ENCODE results near the gene RNASEL.
A peak's percentile ranks its signal among the peaks of the same experiment; 100 is the strongest.

Gene RNASEL

GRCh38 chr1:182600036-182600713 lies 11.1 kb upstream of the RNASEL start:
- Histone ChIP-seq H3K9me3 (ENCODE audit: control insufficient read depth, insufficient read depth, low read length) (no peaks in the 10 kb centered on the region), H3K27ac (ENCODE audit: low read depth, low read length) (no peak overlapping the region), H3K27me3 (ENCODE audit: control insufficient read depth, insufficient read depth, low read length) (peaks cover 22% of the 10 kb centered on the region), H3K36me3 (ENCODE audit: control insufficient read depth, insufficient read depth, low read length) (peaks cover 24% of the 10 kb centered on the region), H3K4me1 (ENCODE audit: control insufficient read depth, insufficient read depth, low read length) (peaks cover 27% of the 10 kb centered on the region), H3K9ac (ENCODE audit: low read depth, low read length) (no peak overlapping the region), H3K4me3 (ENCODE audit: low read depth, low read length) (no peak overlapping the region)

- peaks cover 24% of the 10 kb centered on the region for H3K36me3 ChIP-seq (ENCODE audit: control insufficient read depth, insufficient read depth, low read length)
- no peak overlapping the region for H3K9ac ChIP-seq (ENCODE audit: low read depth, low read length)
- H3K4me1 ChIP-seq (ENCODE audit: control insufficient read depth, insufficient read depth, low read length), result peaks cover 27% of the 10 kb centered on the region
- H3K27me3 ChIP-seq (ENCODE audit: control insufficient read depth, insufficient read depth, low read length), result peaks cover 14% of the 10 kb centered on the region
- no peak overlapping the region for H3K27ac ChIP-seq (ENCODE audit: low read depth, low read length)
- no peak overlapping the region for H3K4me3 ChIP-seq (ENCODE audit: low read depth, low read length)
- no peaks in the 10 kb centered on the region for H3K9me3 ChIP-seq (ENCODE audit: control insufficient read depth, insufficient read depth, low read length)
These were observed 10.3 kb upstream of the RNASEL start for GRCh38 chr1:182599339-182599738.

GRCh38 chr1:182598296-182598695 lies 9.2 kb upstream of the RNASEL start:
- no peak overlapping the region for H3K4me3 ChIP-seq (ENCODE audit: low read depth, low read length)
- no peak overlapping the region for H3K27ac ChIP-seq (ENCODE audit: low read depth, low read length)
- no peak overlapping the region for H3K9ac ChIP-seq (ENCODE audit: low read depth, low read length)
- peaks cover 5% of the 10 kb centered on the region for H3K27me3 ChIP-seq (ENCODE audit: control insufficient read depth, insufficient read depth, low read length)
- H3K4me1 ChIP-seq (ENCODE audit: control insufficient read depth, insufficient read depth, low read length), result peaks cover 19% of the 10 kb centered on the region
- no peaks in the 10 kb centered on the region for H3K9me3 ChIP-seq (ENCODE audit: control insufficient read depth, insufficient read depth, low read length)
- peaks cover 24% of the 10 kb centered on the region for H3K36me3 ChIP-seq (ENCODE audit: control insufficient read depth, insufficient read depth, low read length)

- Histone ChIP-seq H3K4me1 (ENCODE audit: control insufficient read depth, insufficient read depth, low read length) (peaks cover 5% of the 10 kb centered on the region), H3K36me3 (ENCODE audit: control insufficient read depth, insufficient read depth, low read length) (peaks cover 24% of the 10 kb centered on the region)
These were observed 7.9 kb upstream of the RNASEL start for GRCh38 chr1:182596934-182597333.

GRCh38 chr1:182595641-182596240 lies 6.7 kb upstream of the RNASEL start:
- H3K36me3 ChIP-seq (ENCODE audit: control insufficient read depth, insufficient read depth, low read length), result peaks cover 19% of the 10 kb centered on the region
- H3K9me3 ChIP-seq (ENCODE audit: control insufficient read depth, insufficient read depth, low read length), result no peaks in the 10 kb centered on the region
- no peak overlapping the region for H3K4me3 ChIP-seq (ENCODE audit: low read depth, low read length)
- H3K9ac ChIP-seq (ENCODE audit: low read depth, low read length), result no peak overlapping the region
- no peak overlapping the region for H3K27ac ChIP-seq (ENCODE audit: low read depth, low read length)
- H3K4me1 ChIP-seq (ENCODE audit: control insufficient read depth, insufficient read depth, low read length), result no peaks in the 10 kb centered on the region; the same call in 1 of the 2 replicates
- H3K27me3 ChIP-seq (ENCODE audit: control insufficient read depth, insufficient read depth, low read length), result no peaks in the 10 kb centered on the region

More at GRCh38 chr1:182596934-182597333, 7.9 kb upstream of the RNASEL start:
- Histone ChIP-seq H3K4me3 (ENCODE audit: low read depth, low read length) (no peak overlapping the region), H3K9ac (ENCODE audit: low read depth, low read length) (no peak overlapping the region), H3K27ac (ENCODE audit: low read depth, low read length) (no peak overlapping the region), H3K9me3 (ENCODE audit: control insufficient read depth, insufficient read depth, low read length) (no peaks in the 10 kb centered on the region), H3K27me3 (ENCODE audit: control insufficient read depth, insufficient read depth, low read length) (no peaks in the 10 kb centered on the region)

- H3K4me1 ChIP-seq (ENCODE audit: control insufficient read depth, insufficient read depth, low read length), result peaks cover 14% of the 10 kb centered on the region; the same call in 1 of the 2 replicates
- H3K4me3 ChIP-seq (ENCODE audit: low read depth, low read length), result no peak overlapping the region
- H3K36me3 ChIP-seq (ENCODE audit: control insufficient read depth, insufficient read depth, low read length), result no peaks in the 10 kb centered on the region
- H3K27me3 ChIP-seq (ENCODE audit: control insufficient read depth, insufficient read depth, low read length), result no peaks in the 10 kb centered on the region
- H3K9me3 ChIP-seq (ENCODE audit: control insufficient read depth, insufficient read depth, low read length), result no peaks in the 10 kb centered on the region
- no peak overlapping the region for H3K9ac ChIP-seq (ENCODE audit: low read depth, low read length)
- no peak overlapping the region for H3K27ac ChIP-seq (ENCODE audit: low read depth, low read length)
These were observed 875 bp upstream of the RNASEL start for GRCh38 chr1:182589931-182590330.

GRCh38 chr1:182589520-182589919 lies 464 bp upstream of the RNASEL start:
- Histone ChIP-seq H3K9ac (ENCODE audit: low read depth, low read length) (no peak overlapping the region), H3K4me1 (ENCODE audit: control insufficient read depth, insufficient read depth, low read length) (peaks cover 14% of the 10 kb centered on the region; the same call in 1 of the 2 replicates), H3K27ac (ENCODE audit: low read depth, low read length) (no peak overlapping the region), H3K4me3 (ENCODE audit: low read depth, low read length) (peak overlapping the region; percentile 58), H3K36me3 (ENCODE audit: control insufficient read depth, insufficient read depth, low read length) (no peaks in the 10 kb centered on the region), H3K27me3 (ENCODE audit: control insufficient read depth, insufficient read depth, low read length) (no peaks in the 10 kb centered on the region), H3K9me3 (ENCODE audit: control insufficient read depth, insufficient read depth, low read length) (no peaks in the 10 kb centered on the region)

GRCh38 chr1:182587666-182588499 lies 1.2 kb downstream of the RNASEL start:
- Histone ChIP-seq H3K36me3 (ENCODE audit: control insufficient read depth, insufficient read depth, low read length) (no peaks in the 10 kb centered on the region), H3K9me3 (ENCODE audit: control insufficient read depth, insufficient read depth, low read length) (no peaks in the 10 kb centered on the region), H3K27ac (ENCODE audit: low read depth, low read length) (no peak overlapping the region), H3K4me3 (ENCODE audit: low read depth, low read length) (peak overlapping the region; percentile 58; the same call in 1 of the 2 replicates), H3K27me3 (ENCODE audit: control insufficient read depth, insufficient read depth, low read length) (no peaks in the 10 kb centered on the region), H3K4me1 (ENCODE audit: control insufficient read depth, insufficient read depth, low read length) (peaks cover 14% of the 10 kb centered on the region; the same call in 1 of the 2 replicates), H3K9ac (ENCODE audit: low read depth, low read length) (no peak overlapping the region)

- Histone ChIP-seq H3K36me3 (ENCODE audit: control insufficient read depth, insufficient read depth, low read length) (no peaks in the 10 kb centered on the region), H3K27ac (ENCODE audit: low read depth, low read length) (no peak overlapping the region), H3K4me3 (ENCODE audit: low read depth, low read length) (no peak overlapping the region), H3K9ac (ENCODE audit: low read depth, low read length) (no peak overlapping the region), H3K27me3 (ENCODE audit: control insufficient read depth, insufficient read depth, low read length) (no peaks in the 10 kb centered on the region), H3K4me1 (ENCODE audit: control insufficient read depth, insufficient read depth, low read length) (peaks cover 14% of the 10 kb centered on the region; the same call in 1 of the 2 replicates), H3K9me3 (ENCODE audit: control insufficient read depth, insufficient read depth, low read length) (no peaks in the 10 kb centered on the region)
These were observed 2.0 kb downstream of the RNASEL start for GRCh38 chr1:182587093-182587492.

- H3K27me3 ChIP-seq (ENCODE audit: control insufficient read depth, insufficient read depth, low read length), result no peaks in the 10 kb centered on the region
- no peaks in the 10 kb centered on the region for H3K9me3 ChIP-seq (ENCODE audit: control insufficient read depth, insufficient read depth, low read length)
- H3K36me3 ChIP-seq (ENCODE audit: control insufficient read depth, insufficient read depth, low read length), result no peaks in the 10 kb centered on the region
- H3K27ac ChIP-seq (ENCODE audit: low read depth, low read length), result no peak overlapping the region
- no peak overlapping the region for H3K4me3 ChIP-seq (ENCODE audit: low read depth, low read length)
- peaks cover 14% of the 10 kb centered on the region; the same call in 1 of the 2 replicates for H3K4me1 ChIP-seq (ENCODE audit: control insufficient read depth, insufficient read depth, low read length)
- H3K9ac ChIP-seq (ENCODE audit: low read depth, low read length), result no peak overlapping the region
These were observed 2.7 kb downstream of the RNASEL start for GRCh38 chr1:182586380-182586779.

Data from HUES48 (cell line).